ENCODE results near the gene TBC1D21.
"Not testable (repeated sequence)": the region's sequence is repeated elsewhere in the genome, so short reads cannot be mapped to it uniquely, and the experiment has no call there.

The TBC1D21 gene

DNA sequence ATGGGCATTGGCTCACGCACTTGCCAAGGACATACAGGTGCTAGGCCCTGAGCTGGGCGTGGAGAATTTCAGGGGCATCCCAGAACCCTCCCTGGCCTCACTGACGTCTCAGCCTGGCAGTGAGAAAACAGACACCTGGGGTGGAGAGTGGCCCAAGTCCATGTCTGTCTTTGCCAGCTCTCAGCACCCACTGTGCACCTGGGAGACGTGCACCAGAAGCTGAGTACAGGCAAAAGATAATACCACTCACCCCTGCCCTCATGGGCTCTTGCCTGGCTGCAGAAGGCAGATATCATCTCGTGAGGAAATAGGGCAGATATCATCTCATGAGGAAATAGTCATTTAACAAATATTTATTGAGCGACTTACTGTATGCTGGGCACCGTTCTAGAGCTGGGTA lies 60.9 kb downstream of the TBC1D21 start:
- Histone ChIP-seq H3K27me3 (ENCODE audit: insufficient read depth, low read depth, severe bottlenecking) (no peaks in the 10 kb centered on the region), H3K9me3 (ENCODE audit: severe bottlenecking) (no peaks in the 10 kb centered on the region), H3K4me3 (ENCODE audit: low read depth, low read length) (no peak overlapping the region), H3K36me3 (peaks cover 53% of the 10 kb centered on the region), H3K27ac (peak overlapping the region; percentile 90)
- TF ChIP-seq, protein P1, sequence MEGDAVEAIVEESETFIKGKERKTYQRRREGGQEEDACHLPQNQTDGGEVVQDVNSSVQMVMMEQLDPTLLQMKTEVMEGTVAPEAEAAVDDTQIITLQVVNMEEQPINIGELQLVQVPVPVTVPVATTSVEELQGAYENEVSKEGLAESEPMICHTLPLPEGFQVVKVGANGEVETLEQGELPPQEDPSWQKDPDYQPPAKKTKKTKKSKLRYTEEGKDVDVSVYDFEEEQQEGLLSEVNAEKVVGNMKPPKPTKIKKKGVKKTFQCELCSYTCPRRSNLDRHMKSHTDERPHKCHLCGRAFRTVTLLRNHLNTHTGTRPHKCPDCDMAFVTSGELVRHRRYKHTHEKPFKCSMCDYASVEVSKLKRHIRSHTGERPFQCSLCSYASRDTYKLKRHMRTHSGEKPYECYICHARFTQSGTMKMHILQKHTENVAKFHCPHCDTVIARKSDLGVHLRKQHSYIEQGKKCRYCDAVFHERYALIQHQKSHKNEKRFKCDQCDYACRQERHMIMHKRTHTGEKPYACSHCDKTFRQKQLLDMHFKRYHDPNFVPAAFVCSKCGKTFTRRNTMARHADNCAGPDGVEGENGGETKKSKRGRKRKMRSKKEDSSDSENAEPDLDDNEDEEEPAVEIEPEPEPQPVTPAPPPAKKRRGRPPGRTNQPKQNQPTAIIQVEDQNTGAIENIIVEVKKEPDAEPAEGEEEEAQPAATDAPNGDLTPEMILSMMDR (IDR thresholded peaks at IDR 0.05; ENCODE audit: low read depth, low read length) = no peak
- no peak for DNase-seq

GRCh38 chr15:73935547-73935946 lies 62.2 kb downstream of the TBC1D21 start:
- Histone ChIP-seq H3K36me3 (peaks cover 45% of the 10 kb centered on the region), H3K9me3 (ENCODE audit: severe bottlenecking) (no peaks in the 10 kb centered on the region), H3K27me3 (ENCODE audit: insufficient read depth, low read depth, severe bottlenecking) (no peaks in the 10 kb centered on the region), H3K27ac (peak overlapping the region; percentile 90), H3K4me3 (ENCODE audit: low read depth, low read length) (peak overlapping the region; percentile 27)
- peak; percentile 86 for DNase-seq
- TF ChIP-seq, protein P1 (IDR thresholded peaks at IDR 0.05; ENCODE audit: low read depth, low read length) = no peak

GRCh38 chr15:73936181-73936580 lies 62.8 kb downstream of the TBC1D21 start:
- peak overlapping the region; percentile 90 for H3K27ac ChIP-seq
- TF ChIP-seq, protein P1 (IDR thresholded peaks at IDR 0.05; ENCODE audit: low read depth, low read length) = peak; percentile 26; the same call in 1 of the 2 replicates
- no peaks in the 10 kb centered on the region for H3K27me3 ChIP-seq (ENCODE audit: insufficient read depth, low read depth, severe bottlenecking)
- peak overlapping the region; percentile 27 for H3K4me3 ChIP-seq (ENCODE audit: low read depth, low read length)
- no peaks in the 10 kb centered on the region for H3K9me3 ChIP-seq (ENCODE audit: severe bottlenecking)
- peak; percentile 56 for DNase-seq
- peaks cover 39% of the 10 kb centered on the region for H3K36me3 ChIP-seq

- Histone ChIP-seq H3K27ac (peak overlapping the region; percentile 90), H3K4me3 (ENCODE audit: low read depth, low read length) (peak overlapping the region; percentile 27), H3K9me3 (ENCODE audit: severe bottlenecking) (no peaks in the 10 kb centered on the region), H3K27me3 (ENCODE audit: insufficient read depth, low read depth, severe bottlenecking) (no peaks in the 10 kb centered on the region), H3K36me3 (peaks cover 33% of the 10 kb centered on the region)
- TF ChIP-seq, protein P1 (IDR thresholded peaks at IDR 0.05; ENCODE audit: low read depth, low read length) = no peak
- DNase-seq = no peak
Measured at GRCh38 chr15:73936588-73937290, 63.4 kb downstream of the TBC1D21 start.

DNA sequence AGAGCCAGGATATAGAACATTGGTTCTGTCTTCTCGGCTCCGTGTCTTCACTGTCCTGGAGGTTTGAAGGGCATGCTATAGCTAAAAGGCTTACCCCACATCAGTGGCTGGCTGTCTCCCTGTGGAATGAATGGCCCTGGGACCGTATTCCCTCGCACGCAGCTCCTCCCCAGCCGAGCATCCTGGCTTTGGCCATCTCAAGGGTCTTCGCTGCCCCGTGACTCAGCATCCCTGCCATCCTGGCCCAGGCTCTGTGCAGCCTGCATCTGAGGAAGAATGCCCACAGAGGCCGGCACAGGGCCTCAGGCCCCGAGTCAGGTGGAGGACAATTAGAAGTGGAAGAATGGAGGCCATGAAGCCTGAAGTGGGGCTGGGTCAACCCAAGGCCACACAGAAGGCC lies 63.9 kb downstream of the TBC1D21 start:
- DNase-seq = no peak
- TF ChIP-seq, protein P1 (IDR thresholded peaks at IDR 0.05; ENCODE audit: low read depth, low read length) = no peak
- Histone ChIP-seq H3K27ac (peak overlapping the region; percentile 90), H3K4me3 (ENCODE audit: low read depth, low read length) (no peak overlapping the region), H3K9me3 (ENCODE audit: severe bottlenecking) (no peaks in the 10 kb centered on the region), H3K36me3 (peaks cover 28% of the 10 kb centered on the region), H3K27me3 (ENCODE audit: insufficient read depth, low read depth, severe bottlenecking) (no peaks in the 10 kb centered on the region)

DNA sequence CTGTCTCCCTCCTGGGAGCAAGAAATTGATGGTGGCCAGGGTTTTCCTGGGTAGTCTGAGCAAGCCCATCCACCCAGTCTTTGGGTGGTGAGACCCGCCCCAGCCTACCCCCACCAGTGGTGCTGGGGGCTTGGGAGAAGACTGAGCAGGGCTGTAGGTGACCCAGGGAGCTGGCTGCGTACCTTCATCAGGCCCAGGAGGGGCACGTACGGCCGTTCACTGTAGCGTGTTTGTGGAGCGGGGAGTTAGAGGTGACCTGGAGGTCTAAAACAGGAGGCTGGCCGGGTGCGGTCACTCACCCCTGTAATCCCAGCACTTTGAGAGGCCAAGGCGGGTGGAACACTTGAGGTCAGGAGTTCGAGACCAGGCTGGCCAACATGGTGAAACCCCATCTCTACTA lies 64.4 kb downstream of the TBC1D21 start:
- TF ChIP-seq, protein P1 (IDR thresholded peaks at IDR 0.05; ENCODE audit: low read depth, low read length) = no peak
- Histone ChIP-seq H3K9me3 (ENCODE audit: severe bottlenecking) (no peaks in the 10 kb centered on the region), H3K36me3 (peaks cover 27% of the 10 kb centered on the region), H3K27me3 (ENCODE audit: insufficient read depth, low read depth, severe bottlenecking) (no peaks in the 10 kb centered on the region), H3K27ac (peak overlapping the region; percentile 90), H3K4me3 (ENCODE audit: low read depth, low read length) (no peak overlapping the region)
- DNase-seq = no peak

GRCh38 chr15:73938516-73938915 lies 65.2 kb downstream of the TBC1D21 start:
- not testable (repeated sequence) for H3K27me3 ChIP-seq (ENCODE audit: insufficient read depth, low read depth, severe bottlenecking); H3K4me3 ChIP-seq (ENCODE audit: low read depth, low read length); DNase-seq; H3K9me3 ChIP-seq (ENCODE audit: severe bottlenecking)
- Histone ChIP-seq H3K27ac (peak overlapping the region; percentile 95), H3K36me3 (peaks cover 30% of the 10 kb centered on the region)
